Dedifferentiated amniotic fluid mesenchymal stem cell (primary cell): Measurements from ENCODE around the gene C1QTNF1.
"Not testable (repeated sequence)": the region's sequence is repeated elsewhere in the genome, so short reads cannot be mapped to it uniquely, and the experiment has no call there.

Source experiments
- DNase-seq: peaks from one replicate; pipeline ENCODE4 v3.0.0-alpha.2; 2016; ENCODE audit errors: extremely low spot score

Gene C1QTNF1

GRCh38 chr17:79005063-79005861, 18.7 kb upstream of the C1QTNF1 start:
- DNase-seq: no peak

- no peak for DNase-seq
Observed at GRCh38 chr17:79006046-79006445, 17.9 kb upstream of the C1QTNF1 start.

GRCh38 chr17:79006794-79007503, 17.0 kb upstream of the C1QTNF1 start:
- no peak for DNase-seq

- DNase-seq: no peak
Observed at GRCh38 chr17:79007504-79008381, 16.2 kb upstream of the C1QTNF1 start.

GRCh38 chr17:79008666-79009387, 15.1 kb upstream of the C1QTNF1 start:
- no peak for DNase-seq

- peak; percentile 75 for DNase-seq
Observed at GRCh38 chr17:79009397-79010303, 14.3 kb upstream of the C1QTNF1 start, which contains the start of gene CANT1. CANT1 (minus strand) TSS chr17:79009764; CDS start chr17:78997622, 12,142 bp downstream.

- DNase-seq: no peak
Observed at GRCh38 chr17:79010304-79010646, 13.7 kb upstream of the C1QTNF1 start.

- DNase-seq: no peak
Observed at GRCh38 chr17:79011451-79012147, 12.4 kb upstream of the C1QTNF1 start.

GRCh38 chr17:79012563-79013134, 11.3 kb upstream of the C1QTNF1 start:
- DNase-seq: no peak

- no peak for DNase-seq
Observed at GRCh38 chr17:79014158-79014758, 9.7 kb upstream of the C1QTNF1 start.

- no peak for DNase-seq
Observed at GRCh38 chr17:79017546-79018369, 6.2 kb upstream of the C1QTNF1 start.

GRCh38 chr17:79018370-79018695, 5.6 kb upstream of the C1QTNF1 start:
- DNase-seq: no peak

- DNase-seq: no peak
Observed at GRCh38 chr17:79019261-79019631, 4.7 kb upstream of the C1QTNF1 start.

- peak; percentile 60 for DNase-seq
Observed at GRCh38 chr17:79019632-79020584, 4.1 kb upstream of the C1QTNF1 start.

GRCh38 chr17:79020631-79021301, 3.2 kb upstream of the C1QTNF1 start:
- DNase-seq: no peak

GRCh38 chr17:79021929-79022328, 2.0 kb upstream of the C1QTNF1 start:
- DNase-seq: not testable (repeated sequence)
